Measurements from ENCODE around the gene NUDT17. TPM values are rescaled to one million over a fixed set of nuclear protein-coding genes. Genes with fewer than 3 reads are reported as not detected.

The NUDT17 gene
- total and polyA plus RNA-seq, 2 donors (not counting 1 experiment from before 2014, with no cell fraction given), result 3.4 to 5.1 TPM

DNA sequence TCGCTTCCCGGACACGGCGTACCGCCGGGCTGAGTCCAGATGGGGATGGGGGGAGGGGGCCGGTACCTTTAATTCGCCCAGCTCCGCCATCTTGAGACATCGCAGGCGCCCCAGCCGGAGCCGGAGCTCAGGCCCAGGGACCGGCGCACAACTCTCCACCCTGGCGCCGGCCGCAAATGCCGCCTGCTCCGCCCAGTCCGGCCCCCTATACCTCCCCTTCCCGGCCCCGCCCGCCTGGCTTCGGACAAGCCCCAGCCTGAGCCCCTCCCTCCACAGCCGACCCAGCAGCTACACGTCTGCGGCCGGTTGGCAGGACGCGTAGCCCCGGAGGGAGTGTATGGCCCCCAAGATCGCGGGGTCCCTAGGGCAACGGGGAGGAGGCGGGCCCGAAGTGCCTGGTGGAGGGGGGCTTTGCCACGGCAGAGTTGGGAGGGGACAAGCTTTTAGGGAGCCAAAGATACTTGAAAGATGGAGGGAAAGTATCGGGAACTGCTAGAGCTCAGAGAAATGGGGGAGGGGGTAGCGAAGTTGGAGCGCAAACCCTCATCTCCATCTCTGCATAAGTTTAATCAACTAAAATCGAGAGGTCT is 13.6 kb downstream of the NUDT17 start, which contains the start of gene PIAS3:
Gene PIAS3, minus strand, starts transcription at position 181 of the 590 bp plus-strand sequence. Its CDS starts 91 bp downstream, at position 90.
- Histone ChIP-seq H3K4me3 (replicated peaks in 1 of 4; ENCODE audit: control extremely low read depth in 1 of 4, insufficient read depth in 1 of 4, low read depth in 3 of 4, low read length in 4 of 4) (peak within 1 kb of the TSS; percentile 79 to 99 (median 96)), H3K27ac (ENCODE audit: insufficient read depth, low read length) (peak within 1 kb of the TSS; percentile 74), H3K9me3 (ENCODE audit: control insufficient read depth, insufficient read depth, low read depth, low read length) (no peaks in the 10 kb centered on the region), H3K4me1 (ENCODE audit: control insufficient read depth, extremely low read depth, insufficient read depth, low read length) (peaks cover 8% of the 10 kb centered on the region), H3K27me3 (ENCODE audit: control insufficient read depth, insufficient read depth, low read length) (no peaks in the 10 kb centered on the region), H4K20me1 (ENCODE audit: control insufficient read depth, extremely low read depth, insufficient read depth, low read length) (no peaks in the 10 kb centered on the region), H2AFZ (ENCODE audit: low read length) (peak within 1 kb of the TSS; percentile 99), H3K36me3 (ENCODE audit: control insufficient read depth, insufficient read depth, low read length) (peaks cover 10% of the 10 kb centered on the region), H3K9ac (ENCODE audit: insufficient read depth, low read length) (peak within 1 kb of the TSS; percentile 70), H3K4me2 (ENCODE audit: extremely low read depth, insufficient read depth, low read length) (peak within 1 kb of the TSS; percentile 90), H3K79me2 (ENCODE audit: control insufficient read depth, insufficient read depth, low read length) (peaks cover 17% of the 10 kb centered on the region)
- DNase-seq (ENCODE audit: low read depth in 2 of 2), result peak; percentile 92 to 97
- TF ChIP-seq EZH2 (IDR thresholded peaks at IDR 0.05; ENCODE audit: low read length, missing control alignments), result no peak
- TF ChIP-seq, protein P1, sequence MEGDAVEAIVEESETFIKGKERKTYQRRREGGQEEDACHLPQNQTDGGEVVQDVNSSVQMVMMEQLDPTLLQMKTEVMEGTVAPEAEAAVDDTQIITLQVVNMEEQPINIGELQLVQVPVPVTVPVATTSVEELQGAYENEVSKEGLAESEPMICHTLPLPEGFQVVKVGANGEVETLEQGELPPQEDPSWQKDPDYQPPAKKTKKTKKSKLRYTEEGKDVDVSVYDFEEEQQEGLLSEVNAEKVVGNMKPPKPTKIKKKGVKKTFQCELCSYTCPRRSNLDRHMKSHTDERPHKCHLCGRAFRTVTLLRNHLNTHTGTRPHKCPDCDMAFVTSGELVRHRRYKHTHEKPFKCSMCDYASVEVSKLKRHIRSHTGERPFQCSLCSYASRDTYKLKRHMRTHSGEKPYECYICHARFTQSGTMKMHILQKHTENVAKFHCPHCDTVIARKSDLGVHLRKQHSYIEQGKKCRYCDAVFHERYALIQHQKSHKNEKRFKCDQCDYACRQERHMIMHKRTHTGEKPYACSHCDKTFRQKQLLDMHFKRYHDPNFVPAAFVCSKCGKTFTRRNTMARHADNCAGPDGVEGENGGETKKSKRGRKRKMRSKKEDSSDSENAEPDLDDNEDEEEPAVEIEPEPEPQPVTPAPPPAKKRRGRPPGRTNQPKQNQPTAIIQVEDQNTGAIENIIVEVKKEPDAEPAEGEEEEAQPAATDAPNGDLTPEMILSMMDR (conservative IDR thresholded peaks at IDR 0.05 in 1 of 2, IDR thresholded peaks at IDR 0.05 in 1 of 2; ENCODE audit: low read depth in 1 of 2, low read length in 2 of 2), result no peak

DNA sequence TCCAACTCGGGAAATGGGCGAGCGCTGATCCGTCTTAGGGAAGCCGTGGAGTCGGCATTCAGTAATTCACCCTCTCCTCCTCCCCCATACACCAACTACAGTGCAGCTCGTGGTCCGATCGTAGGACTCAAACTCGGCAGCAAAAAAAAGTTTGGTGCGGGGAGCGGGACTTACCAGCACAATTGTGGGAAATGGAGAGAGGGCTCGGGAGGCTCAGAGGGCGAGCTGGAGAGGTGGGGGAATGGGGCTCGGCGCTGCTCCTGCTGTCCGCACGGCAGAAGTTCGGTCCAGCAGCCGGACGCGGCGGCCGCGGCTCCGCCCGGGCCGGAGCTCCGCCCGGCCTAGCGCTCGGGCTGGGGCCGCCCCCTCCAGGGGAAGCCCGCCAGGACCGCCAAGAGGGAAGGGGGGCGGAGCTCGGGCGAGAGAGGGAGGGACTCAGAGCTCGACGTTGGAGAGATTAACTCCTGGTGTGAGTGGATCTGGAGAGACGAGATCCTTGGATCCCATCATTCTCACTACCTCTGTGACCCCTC is 14.1 kb downstream of the NUDT17 start:
- Histone ChIP-seq H3K27ac (ENCODE audit: insufficient read depth, low read length) (peak overlapping the region; percentile 74), H2AFZ (ENCODE audit: low read length) (peak overlapping the region; percentile 99), H3K4me1 (ENCODE audit: control insufficient read depth, extremely low read depth, insufficient read depth, low read length) (peaks cover 8% of the 10 kb centered on the region), H3K79me2 (ENCODE audit: control insufficient read depth, insufficient read depth, low read length) (peaks cover 17% of the 10 kb centered on the region), H3K27me3 (ENCODE audit: control insufficient read depth, insufficient read depth, low read length) (no peaks in the 10 kb centered on the region), H3K36me3 (ENCODE audit: control insufficient read depth, insufficient read depth, low read length) (peaks cover 8% of the 10 kb centered on the region), H3K4me2 (ENCODE audit: extremely low read depth, insufficient read depth, low read length) (peak overlapping the region; percentile 82), H3K4me3 (replicated peaks in 1 of 4; ENCODE audit: control extremely low read depth in 1 of 4, insufficient read depth in 1 of 4, low read depth in 3 of 4, low read length in 4 of 4) (peak overlapping the region; percentile 79 to 99 (median 96)), H4K20me1 (ENCODE audit: control insufficient read depth, extremely low read depth, insufficient read depth, low read length) (no peaks in the 10 kb centered on the region), H3K9me3 (ENCODE audit: control insufficient read depth, insufficient read depth, low read depth, low read length) (no peaks in the 10 kb centered on the region), H3K9ac (ENCODE audit: insufficient read depth, low read length) (peak overlapping the region; percentile 48)
- no peak for TF ChIP-seq EZH2 (IDR thresholded peaks at IDR 0.05; ENCODE audit: low read length, missing control alignments)
- TF ChIP-seq, protein P1 (conservative IDR thresholded peaks at IDR 0.05 in 1 of 2, IDR thresholded peaks at IDR 0.05 in 1 of 2; ENCODE audit: low read depth in 1 of 2, low read length in 2 of 2), result no peak
- peak; percentile 84 to 85 for DNase-seq (ENCODE audit: low read depth in 2 of 2)

GRCh38 chr1:145863282-145864018 is 18.0 kb downstream of the NUDT17 start:
- Histone ChIP-seq H4K20me1 (ENCODE audit: control insufficient read depth, extremely low read depth, insufficient read depth, low read length) (no peaks in the 10 kb centered on the region), H2AFZ (ENCODE audit: low read length) (no peak overlapping the region), H3K79me2 (ENCODE audit: control insufficient read depth, insufficient read depth, low read length) (peaks cover under 1% of the 10 kb centered on the region), H3K9ac (ENCODE audit: insufficient read depth, low read length) (no peak overlapping the region), H3K4me3 (replicated peaks in 1 of 4; ENCODE audit: control extremely low read depth in 1 of 4, insufficient read depth in 1 of 4, low read depth in 3 of 4, low read length in 4 of 4) (no peak overlapping the region), H3K9me3 (ENCODE audit: control insufficient read depth, insufficient read depth, low read depth, low read length) (no peaks in the 10 kb centered on the region), H3K36me3 (ENCODE audit: control insufficient read depth, insufficient read depth, low read length) (no peaks in the 10 kb centered on the region), H3K4me2 (ENCODE audit: extremely low read depth, insufficient read depth, low read length) (no peak overlapping the region), H3K27ac (ENCODE audit: insufficient read depth, low read length) (no peak overlapping the region), H3K27me3 (ENCODE audit: control insufficient read depth, insufficient read depth, low read length) (no peaks in the 10 kb centered on the region), H3K4me1 (ENCODE audit: control insufficient read depth, extremely low read depth, insufficient read depth, low read length) (peaks cover 4% of the 10 kb centered on the region)
- DNase-seq (ENCODE audit: low read depth in 2 of 2), result peak in 1 of 2 donors; percentile 23
- TF ChIP-seq, protein P1 (conservative IDR thresholded peaks at IDR 0.05 in 1 of 2, IDR thresholded peaks at IDR 0.05 in 1 of 2; ENCODE audit: low read depth in 1 of 2, low read length in 2 of 2), result no peak
- TF ChIP-seq EZH2 (IDR thresholded peaks at IDR 0.05; ENCODE audit: low read length, missing control alignments), result no peak
